ENCODE results near the gene ST3GAL3. TPM values are rescaled to one million over a fixed set of nuclear protein-coding genes. Genes with fewer than 3 reads are reported as not detected.

The ST3GAL3 gene
- total and polyA plus RNA-seq, 2 experiments from 2014 or later: 6.2 to 6.3 TPM

GRCh38 chr1:43764581-43764980, 57.2 kb downstream of the ST3GAL3 start:
- no peak overlapping the region for H3K4me2 ChIP-seq
- 94% methylated on average over 6 of the region's 6 CpGs for WGBS (ENCODE audit: low lambda C conversion rate, missing lambda C conversion rate)

GRCh38 chr1:43766086-43766784, 58.9 kb downstream of the ST3GAL3 start:
- no peaks in the 10 kb centered on the region for H3K9me2 ChIP-seq (replicated peaks; ENCODE audit: insufficient read depth)
- H3K79me2 ChIP-seq: no peaks in the 10 kb centered on the region
- H2AFZ ChIP-seq: no peak overlapping the region
- no peak overlapping the region for H3K4me3 ChIP-seq
- H3K27me3 ChIP-seq: no peaks in the 10 kb centered on the region
- H3K4me1 ChIP-seq (ENCODE audit: insufficient read depth): peaks cover 10% of the 10 kb centered on the region
- peak overlapping the region; percentile 25 for H3K27ac ChIP-seq
- no peak for DNase-seq (ENCODE audit: low spot score)
- H3K9me3 ChIP-seq (ENCODE audit: low read depth): no peaks in the 10 kb centered on the region
- no peaks in the 10 kb centered on the region for H3K36me3 ChIP-seq (replicated peaks; ENCODE audit: insufficient read depth, low read depth)
- no peak for TF ChIP-seq EZH2 (IDR thresholded peaks at IDR 0.05; ENCODE audit: borderline replicate concordance)
- no peak for TF ChIP-seq EZH2phosphoT487 (IDR thresholded peaks at IDR 0.05; ENCODE audit: low read depth, severe bottlenecking, unreplicated experiment)
- TF ChIP-seq CTCF (IDR thresholded peaks at IDR 0.05; ENCODE audit: poor library complexity): no peak
- no peak overlapping the region for H3K4me2 ChIP-seq
- H4K20me1 ChIP-seq (ENCODE audit: insufficient read depth, poor library complexity, severe bottlenecking): no peaks in the 10 kb centered on the region
- 44% methylated on average over 8 of the region's 8 CpGs for WGBS (ENCODE audit: low lambda C conversion rate, missing lambda C conversion rate)

More at GRCh38 chr1:43764581-43764980, 57.2 kb downstream of the ST3GAL3 start:
- Histone ChIP-seq H3K36me3 (replicated peaks; ENCODE audit: insufficient read depth, low read depth) (no peaks in the 10 kb centered on the region), H3K27ac (no peak overlapping the region), H3K4me1 (ENCODE audit: insufficient read depth) (peaks cover 10% of the 10 kb centered on the region), H3K27me3 (no peaks in the 10 kb centered on the region), H3K79me2 (no peaks in the 10 kb centered on the region), H3K9me2 (replicated peaks; ENCODE audit: insufficient read depth) (no peaks in the 10 kb centered on the region), H3K4me3 (no peak overlapping the region), H4K20me1 (ENCODE audit: insufficient read depth, poor library complexity, severe bottlenecking) (no peaks in the 10 kb centered on the region), H2AFZ (no peak overlapping the region), H3K9me3 (ENCODE audit: low read depth) (no peaks in the 10 kb centered on the region)
- TF ChIP-seq EZH2phosphoT487 (IDR thresholded peaks at IDR 0.05; ENCODE audit: low read depth, severe bottlenecking, unreplicated experiment): no peak
- TF ChIP-seq CTCF (IDR thresholded peaks at IDR 0.05; ENCODE audit: poor library complexity): no peak
- no peak for TF ChIP-seq EZH2 (IDR thresholded peaks at IDR 0.05; ENCODE audit: borderline replicate concordance)
- DNase-seq (ENCODE audit: low spot score): no peak

GRCh38 chr1:43766818-43767525, 59.6 kb downstream of the ST3GAL3 start:
- Histone ChIP-seq H3K4me1 (ENCODE audit: insufficient read depth) (peaks cover 10% of the 10 kb centered on the region), H3K27me3 (no peaks in the 10 kb centered on the region), H3K9me3 (ENCODE audit: low read depth) (no peaks in the 10 kb centered on the region), H3K27ac (peak overlapping the region; percentile 25), H2AFZ (no peak overlapping the region), H3K4me3 (no peak overlapping the region), H4K20me1 (ENCODE audit: insufficient read depth, poor library complexity, severe bottlenecking) (no peaks in the 10 kb centered on the region), H3K4me2 (no peak overlapping the region), H3K9me2 (replicated peaks; ENCODE audit: insufficient read depth) (no peaks in the 10 kb centered on the region), H3K36me3 (replicated peaks; ENCODE audit: insufficient read depth, low read depth) (no peaks in the 10 kb centered on the region), H3K79me2 (no peaks in the 10 kb centered on the region)
- TF ChIP-seq EZH2 (IDR thresholded peaks at IDR 0.05; ENCODE audit: borderline replicate concordance): no peak
- TF ChIP-seq CTCF (IDR thresholded peaks at IDR 0.05; ENCODE audit: poor library complexity): no peak
- no peak for TF ChIP-seq EZH2phosphoT487 (IDR thresholded peaks at IDR 0.05; ENCODE audit: low read depth, severe bottlenecking, unreplicated experiment)
- 78% methylated on average over 5 of the region's 5 CpGs for WGBS (ENCODE audit: low lambda C conversion rate, missing lambda C conversion rate)
- DNase-seq (ENCODE audit: low spot score): no peak

Measured in hepatocyte (in vitro differentiated cells).